Measurements from ENCODE around the gene LBHD2.

LBHD2 gene

GRCh38 chr14:103134405-103134804, 50.4 kb downstream of the LBHD2 start:
- no peak for DNase-seq (ENCODE audit: low spot score)
- no peak for TF ChIP-seq CTCF (IDR thresholded peaks at IDR 0.05; ENCODE audit: extremely low read depth, missing control alignments)

- TF ChIP-seq CTCF (IDR thresholded peaks at IDR 0.05; ENCODE audit: extremely low read depth, missing control alignments) = no peak
- DNase-seq (ENCODE audit: low spot score) = no peak
Measured at GRCh38 chr14:103134919-103135318, 50.9 kb downstream of the LBHD2 start.

GRCh38 chr14:103135333-103136260, 51.6 kb downstream of the LBHD2 start:
- no peak for TF ChIP-seq CTCF (IDR thresholded peaks at IDR 0.05; ENCODE audit: extremely low read depth, missing control alignments)
- DNase-seq (ENCODE audit: low spot score) = no peak

- no peak for DNase-seq (ENCODE audit: low spot score)
- no peak for TF ChIP-seq CTCF (IDR thresholded peaks at IDR 0.05; ENCODE audit: extremely low read depth, missing control alignments)
Measured at GRCh38 chr14:103136388-103137271, 52.6 kb downstream of the LBHD2 start.

GRCh38 chr14:103137689-103138300, 53.8 kb downstream of the LBHD2 start:
- TF ChIP-seq CTCF (IDR thresholded peaks at IDR 0.05; ENCODE audit: extremely low read depth, missing control alignments) = no peak
- DNase-seq (ENCODE audit: low spot score) = no peak

- peak; percentile 32 for DNase-seq (ENCODE audit: low spot score)
- no peak for TF ChIP-seq CTCF (IDR thresholded peaks at IDR 0.05; ENCODE audit: extremely low read depth, missing control alignments)
Measured at GRCh38 chr14:103138301-103139131, 54.5 kb downstream of the LBHD2 start.
